Retinal pigment epithelial cell (primary cell): ENCODE data around the gene VWF.

Source experiments
- DNase-seq: peaks from one replicate; pipeline ENCODE4 v3.0.0-alpha.2; 2010; ENCODE audit warnings: low read depth
- H3K4me3 ChIP-seq: 2 replicates; pipeline ENCODE4 v1.5.1; 2011; ENCODE audit warnings: mild to moderate bottlenecking, low read length, control low read depth, moderate library complexity
- TF ChIP-seq, protein P1 (sequence below): conservative IDR thresholded peaks from 2 replicates; pipeline ENCODE4 v1.5.1; 2011; ENCODE audit warnings: low read depth, low read length, control low read depth, inconsistent platforms

VWF gene

DNA sequence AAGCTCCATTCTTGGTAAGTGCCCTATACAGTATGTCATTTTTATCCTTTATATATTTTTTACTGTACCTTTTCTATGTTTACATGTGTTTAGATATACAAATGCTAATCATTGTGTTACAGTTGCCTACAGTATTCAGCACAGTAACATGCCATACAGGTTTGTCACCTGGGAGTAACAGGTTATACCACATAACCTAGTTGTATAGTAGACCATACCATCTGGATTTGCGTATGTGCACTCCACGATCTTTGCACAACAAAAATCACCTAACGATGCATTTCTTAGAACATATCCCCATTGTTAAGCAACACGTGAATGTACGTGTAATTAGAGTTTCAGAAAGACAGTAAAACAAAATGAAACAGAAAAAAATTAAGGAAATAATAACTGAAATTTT is 167.5 kb downstream of the VWF start:
- DNase-seq = no peak
- TF ChIP-seq, protein P1, sequence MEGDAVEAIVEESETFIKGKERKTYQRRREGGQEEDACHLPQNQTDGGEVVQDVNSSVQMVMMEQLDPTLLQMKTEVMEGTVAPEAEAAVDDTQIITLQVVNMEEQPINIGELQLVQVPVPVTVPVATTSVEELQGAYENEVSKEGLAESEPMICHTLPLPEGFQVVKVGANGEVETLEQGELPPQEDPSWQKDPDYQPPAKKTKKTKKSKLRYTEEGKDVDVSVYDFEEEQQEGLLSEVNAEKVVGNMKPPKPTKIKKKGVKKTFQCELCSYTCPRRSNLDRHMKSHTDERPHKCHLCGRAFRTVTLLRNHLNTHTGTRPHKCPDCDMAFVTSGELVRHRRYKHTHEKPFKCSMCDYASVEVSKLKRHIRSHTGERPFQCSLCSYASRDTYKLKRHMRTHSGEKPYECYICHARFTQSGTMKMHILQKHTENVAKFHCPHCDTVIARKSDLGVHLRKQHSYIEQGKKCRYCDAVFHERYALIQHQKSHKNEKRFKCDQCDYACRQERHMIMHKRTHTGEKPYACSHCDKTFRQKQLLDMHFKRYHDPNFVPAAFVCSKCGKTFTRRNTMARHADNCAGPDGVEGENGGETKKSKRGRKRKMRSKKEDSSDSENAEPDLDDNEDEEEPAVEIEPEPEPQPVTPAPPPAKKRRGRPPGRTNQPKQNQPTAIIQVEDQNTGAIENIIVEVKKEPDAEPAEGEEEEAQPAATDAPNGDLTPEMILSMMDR = no peak
- H3K4me3 ChIP-seq = no peak overlapping the region

DNA sequence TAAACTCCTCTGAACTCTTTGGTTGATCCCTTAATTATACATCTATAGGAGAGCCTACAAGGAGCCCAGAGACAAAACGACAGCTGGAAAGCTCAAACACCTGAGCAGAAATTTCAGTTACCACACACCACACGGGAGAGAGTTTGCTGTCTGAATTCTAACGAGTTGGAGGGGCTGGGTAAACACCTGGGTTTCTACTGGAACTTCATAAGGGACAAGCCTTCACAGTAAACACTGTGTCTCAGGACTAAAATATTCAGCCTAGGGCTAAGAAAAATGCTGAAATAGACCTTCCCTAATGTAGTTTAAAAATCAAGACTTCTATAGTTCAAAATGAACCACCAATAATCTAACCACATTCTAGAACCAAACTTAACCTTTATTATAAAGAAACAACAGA is 169.8 kb downstream of the VWF start:
- DNase-seq = no peak
- TF ChIP-seq, protein P1 = no peak
- H3K4me3 ChIP-seq = no peak overlapping the region

DNA sequence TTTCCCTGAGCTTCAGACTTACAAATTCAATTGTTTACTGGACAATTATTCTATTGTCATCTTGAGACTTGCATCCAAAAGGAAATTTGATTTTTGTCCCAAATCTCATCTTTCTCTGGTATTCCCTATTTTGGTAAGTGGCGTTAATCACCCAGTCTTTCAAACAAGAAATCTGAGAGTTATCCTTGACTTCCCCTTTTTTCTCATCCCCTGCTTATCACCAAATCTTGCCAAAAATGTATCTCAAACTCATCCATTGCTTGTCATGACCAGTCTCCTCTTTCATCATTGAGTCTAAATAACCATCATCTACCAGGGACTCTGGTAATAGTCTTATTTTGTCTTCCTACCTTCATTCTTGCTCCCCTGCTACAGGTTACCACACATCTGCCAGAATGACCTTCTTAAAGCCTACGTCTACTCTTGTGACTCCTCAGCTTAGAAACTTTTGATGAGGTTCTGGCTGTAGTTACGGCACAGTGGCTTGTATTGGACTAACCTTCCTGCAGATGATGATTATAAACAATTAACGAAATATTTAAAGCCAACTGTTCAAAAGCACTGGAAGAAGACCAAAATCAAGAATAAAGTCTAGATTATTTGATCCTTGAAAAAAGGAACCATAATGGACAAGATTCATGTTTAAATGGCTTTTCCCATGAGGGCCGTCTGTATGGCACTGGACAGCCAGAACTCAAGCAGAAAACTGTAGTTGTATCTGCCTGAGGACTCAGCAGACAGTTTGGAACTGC is 170.5 kb downstream of the VWF start:
- no peak overlapping the region for H3K4me3 ChIP-seq
- TF ChIP-seq, protein P1 = no peak
- DNase-seq = no peak

GRCh38 chr12:5952031-5952430 is 172.4 kb downstream of the VWF start:
- TF ChIP-seq, protein P1 = no peak
- no peak for DNase-seq

DNA sequence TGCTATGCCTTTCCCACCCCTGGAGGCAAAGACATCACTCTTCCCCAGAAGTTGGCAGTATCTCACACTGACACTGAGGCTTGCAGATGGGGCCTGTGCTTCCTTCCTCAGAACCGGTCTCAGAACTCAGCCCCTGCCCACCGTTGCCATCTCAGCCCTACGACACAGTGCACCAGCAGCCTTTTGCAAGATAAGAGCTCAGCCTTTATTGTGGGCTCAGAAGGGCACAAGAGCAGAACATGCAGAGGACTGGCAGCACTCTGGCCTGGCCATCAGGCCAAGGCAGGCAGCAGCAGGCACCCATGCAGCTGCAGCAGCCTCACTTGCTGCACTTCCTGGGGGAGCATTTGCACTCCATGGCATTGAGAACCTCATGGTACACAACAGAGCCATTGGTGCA is 175.8 kb downstream of the VWF start:
- H3K4me3 ChIP-seq = no peak overlapping the region
- DNase-seq = no peak
- TF ChIP-seq, protein P1 = no peak

More at GRCh38 chr12:5952031-5952430, 172.4 kb downstream of the VWF start:
- H3K4me3 ChIP-seq = no peak overlapping the region

DNA sequence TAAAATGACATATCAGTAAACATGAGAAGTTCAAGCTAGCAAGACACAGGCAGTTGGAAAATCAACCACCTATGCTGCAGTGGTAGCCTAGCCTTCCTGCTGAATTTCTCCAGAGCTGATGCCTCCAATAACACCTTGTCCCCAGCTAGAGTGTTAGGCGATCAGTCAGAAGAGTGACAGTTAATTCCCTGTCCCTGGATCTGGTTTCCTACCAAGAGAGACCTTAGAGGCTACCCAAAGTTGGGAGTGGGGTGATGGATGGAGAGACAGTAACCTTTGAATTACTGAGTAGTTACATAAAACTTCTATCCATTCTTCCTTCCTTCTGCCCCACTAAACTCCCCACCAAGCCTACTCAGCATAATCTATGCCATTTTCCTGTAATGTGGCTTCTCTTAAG is 177.5 kb downstream of the VWF start:
- no peak for DNase-seq
- no peak overlapping the region for H3K4me3 ChIP-seq
- TF ChIP-seq, protein P1 = no peak

DNA sequence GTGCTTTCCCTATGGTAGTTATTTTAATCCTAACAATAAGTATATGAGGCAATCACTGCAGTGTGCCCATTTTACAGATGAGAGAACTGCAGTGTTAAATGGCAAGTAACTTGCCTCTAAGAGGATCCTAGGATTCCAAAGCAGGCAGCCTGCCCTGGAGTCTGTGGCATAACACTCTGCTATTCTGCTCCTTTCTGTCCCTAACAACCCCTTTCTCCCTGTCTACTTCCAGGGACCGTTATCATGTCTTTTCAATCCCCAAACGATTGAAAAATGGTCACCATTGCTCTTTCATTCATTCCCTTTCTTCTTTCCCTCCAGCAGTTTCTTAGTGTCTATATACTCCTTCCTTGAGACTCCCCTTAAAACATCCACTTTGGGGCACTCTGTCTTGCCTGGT is 178.1 kb downstream of the VWF start:
- DNase-seq = no peak
- H3K4me3 ChIP-seq = no peak overlapping the region
- TF ChIP-seq, protein P1 = no peak
